ENCODE data around the gene SCN1B. TPM values are rescaled to one million over a fixed set of nuclear protein-coding genes. Genes with fewer than 3 reads are reported as not detected.

Gene SCN1B
- total RNA-seq, 1 experiment from 2014 or later, result 2.9 TPM

DNA sequence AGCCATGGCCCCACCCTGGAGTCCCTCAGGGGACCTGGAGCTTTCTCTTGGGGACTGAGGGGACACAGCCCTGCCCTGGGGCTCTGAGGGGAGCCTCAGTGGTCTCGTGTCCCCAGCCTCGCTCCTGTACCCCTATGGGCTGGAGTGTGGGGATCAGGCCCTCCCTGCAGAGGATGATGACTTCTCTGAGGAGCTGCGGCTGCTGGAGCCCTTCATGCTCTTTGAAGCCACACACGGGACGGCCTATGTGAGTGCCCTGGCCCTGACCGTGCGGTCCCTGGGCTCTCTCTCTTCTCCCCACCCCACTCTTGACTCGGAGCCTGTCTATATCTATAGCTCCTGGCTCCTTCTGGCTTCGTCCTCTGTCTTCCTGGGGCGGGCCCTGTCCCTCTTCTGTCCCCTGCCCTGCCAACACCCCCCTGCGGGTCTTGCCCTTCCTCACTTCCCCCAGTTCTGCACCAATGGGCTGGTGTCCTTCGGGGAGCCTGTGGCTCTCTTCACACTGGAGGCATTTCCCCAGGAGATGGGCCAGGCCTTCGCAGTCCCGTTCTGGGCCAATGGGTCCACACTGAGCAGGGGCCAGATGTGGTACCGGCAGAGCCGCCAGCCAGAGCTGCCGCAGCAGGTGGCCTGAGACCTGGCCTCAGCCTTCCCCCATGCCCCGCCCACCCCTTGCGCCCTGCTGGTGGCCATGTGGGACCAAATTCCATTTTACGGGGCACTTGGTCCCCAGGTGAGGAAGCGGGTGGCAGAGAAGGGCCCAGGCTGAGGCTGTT is 44.3 kb downstream of the SCN1B start:
- DNase-seq (ENCODE audit: low read depth), result no peak

DNA sequence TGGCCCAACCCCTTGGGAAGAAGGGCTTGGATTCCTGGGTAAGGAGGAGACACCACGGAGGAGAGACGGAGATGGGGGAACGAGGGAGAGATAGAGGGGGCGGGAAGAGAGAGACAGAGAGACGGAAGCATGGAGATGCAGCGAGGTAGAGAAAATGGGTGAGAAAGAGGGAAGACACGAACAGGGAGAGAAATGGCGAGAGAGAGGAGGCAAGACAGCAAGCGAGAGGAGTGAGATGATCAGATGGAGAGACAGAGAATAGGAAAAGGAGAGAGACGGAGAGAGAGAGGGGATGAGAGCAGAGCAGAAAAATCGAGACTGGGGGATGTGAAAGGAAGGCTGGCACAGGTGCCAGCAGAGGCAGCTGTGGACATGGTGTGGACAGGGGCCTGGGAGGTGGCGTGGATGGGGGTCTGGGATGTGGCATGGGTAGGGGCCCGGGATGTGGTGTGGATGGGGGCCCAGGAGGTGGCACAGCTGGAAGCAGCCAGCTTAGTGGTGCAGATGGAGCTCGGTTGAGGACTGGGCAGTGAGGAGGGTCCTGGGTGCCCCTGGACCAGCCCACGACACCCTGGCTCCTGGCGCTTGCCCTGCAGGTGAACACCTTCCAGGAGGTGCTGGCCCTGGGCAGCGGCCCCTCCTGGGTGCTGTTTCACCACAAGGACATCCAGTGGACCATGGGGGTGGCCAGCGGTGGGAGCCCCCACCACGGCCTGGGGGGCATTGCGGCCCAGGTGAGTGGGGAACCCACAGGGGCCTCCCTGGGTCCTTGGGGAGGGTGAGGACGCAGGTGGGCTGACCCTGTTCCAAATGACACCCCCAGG is 45.1 kb downstream of the SCN1B start:
- DNase-seq (ENCODE audit: low read depth), result no peak

DNA sequence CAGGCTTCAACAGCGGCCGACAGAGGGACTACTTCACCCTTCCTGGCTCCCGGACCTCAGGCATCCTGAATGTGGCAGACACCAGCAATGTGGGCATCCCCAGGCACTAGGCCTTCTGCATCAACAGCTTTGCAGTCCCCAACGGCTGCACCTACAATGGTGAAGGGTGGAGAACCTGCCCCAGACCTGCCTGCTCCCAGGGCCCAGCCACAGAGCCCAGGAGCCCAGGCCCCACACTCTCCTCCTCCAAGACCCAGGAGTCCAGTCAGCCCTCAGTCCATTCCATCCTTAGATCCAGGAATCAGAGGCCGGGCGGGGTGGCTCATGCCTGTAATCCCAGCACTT is 45.7 kb downstream of the SCN1B start:
- no peak for DNase-seq (ENCODE audit: low read depth)

DNA sequence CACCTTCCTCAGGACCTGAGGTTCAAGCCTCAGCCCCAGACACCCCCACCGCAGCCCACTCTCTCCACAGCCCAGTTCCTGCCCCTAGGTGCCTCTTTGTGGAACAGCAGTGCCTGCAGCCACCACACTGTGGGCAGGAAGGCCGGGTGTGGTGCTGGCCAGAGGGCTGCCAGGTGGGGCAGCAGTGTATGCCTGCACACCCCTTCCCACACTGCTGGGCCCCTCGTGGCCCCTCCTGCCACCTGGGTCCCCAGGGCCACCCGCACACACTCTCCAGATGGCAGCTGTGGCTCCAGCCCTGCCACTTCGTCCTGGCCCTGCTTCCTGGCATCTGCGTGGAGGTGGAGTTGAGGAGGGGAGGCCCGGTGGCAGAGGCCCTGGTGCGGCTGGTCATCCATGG is 46.4 kb downstream of the SCN1B start:
- no peak for DNase-seq (ENCODE audit: low read depth)

DNA sequence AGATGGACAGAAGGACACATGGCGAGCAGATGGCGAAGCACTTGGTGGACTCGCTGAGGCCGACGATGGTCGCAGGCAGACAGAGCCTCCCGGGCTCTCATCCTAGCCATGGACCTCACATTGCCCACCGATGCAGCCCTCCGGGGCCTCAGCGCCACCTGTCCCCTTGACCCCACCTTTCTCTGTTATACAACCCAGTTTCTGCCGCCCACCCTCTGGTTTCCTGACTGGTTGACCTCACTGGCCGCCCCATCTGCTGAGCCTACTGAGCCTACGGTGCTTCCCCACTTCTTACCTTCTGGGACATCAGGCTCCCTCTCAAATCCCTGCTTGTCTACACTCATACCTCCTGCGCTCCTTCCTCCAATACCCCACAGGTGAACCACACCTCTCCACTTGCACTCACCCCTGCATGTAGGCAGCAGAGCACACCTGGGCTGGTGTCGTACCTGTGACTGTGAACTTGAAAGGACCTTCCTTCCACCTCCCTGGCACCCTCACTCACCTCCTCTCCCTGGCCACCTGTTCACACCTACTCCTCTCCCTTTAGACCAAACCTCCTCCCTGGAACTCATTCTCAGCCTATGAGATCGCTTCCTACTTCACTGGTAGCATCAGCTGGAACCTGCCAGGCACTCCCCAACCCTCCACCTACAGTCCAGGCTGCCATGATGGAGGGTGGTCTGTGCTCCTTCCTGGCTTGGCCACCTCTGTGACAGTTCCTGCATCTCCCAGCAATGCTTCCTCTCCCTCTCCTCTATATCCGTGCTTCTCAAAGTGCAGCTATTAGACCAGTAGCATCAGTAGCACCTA is 47.3 kb downstream of the SCN1B start:
- no peak for DNase-seq (ENCODE audit: low read depth)

DNA sequence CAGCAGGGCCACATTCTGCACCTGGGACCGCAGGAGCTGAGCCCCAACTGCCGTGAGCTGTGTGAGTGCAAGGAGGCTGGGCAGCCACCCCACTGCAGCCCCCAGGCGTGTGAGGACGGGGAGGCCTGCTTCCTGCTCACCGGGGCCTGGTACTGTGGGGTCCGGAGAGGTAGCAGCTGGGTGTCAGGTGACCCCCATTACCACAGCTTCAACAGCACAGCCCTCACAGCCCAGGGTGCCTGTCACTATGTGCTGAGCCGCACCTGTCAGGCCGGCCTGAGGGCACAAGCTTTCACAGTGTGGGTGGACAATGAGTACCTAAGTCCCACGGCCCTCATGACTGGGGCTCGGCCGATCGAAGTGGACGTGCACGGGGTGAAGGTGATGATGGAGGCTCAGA is 49.6 kb downstream of the SCN1B start:
- no peak for DNase-seq (ENCODE audit: low read depth)

DNA sequence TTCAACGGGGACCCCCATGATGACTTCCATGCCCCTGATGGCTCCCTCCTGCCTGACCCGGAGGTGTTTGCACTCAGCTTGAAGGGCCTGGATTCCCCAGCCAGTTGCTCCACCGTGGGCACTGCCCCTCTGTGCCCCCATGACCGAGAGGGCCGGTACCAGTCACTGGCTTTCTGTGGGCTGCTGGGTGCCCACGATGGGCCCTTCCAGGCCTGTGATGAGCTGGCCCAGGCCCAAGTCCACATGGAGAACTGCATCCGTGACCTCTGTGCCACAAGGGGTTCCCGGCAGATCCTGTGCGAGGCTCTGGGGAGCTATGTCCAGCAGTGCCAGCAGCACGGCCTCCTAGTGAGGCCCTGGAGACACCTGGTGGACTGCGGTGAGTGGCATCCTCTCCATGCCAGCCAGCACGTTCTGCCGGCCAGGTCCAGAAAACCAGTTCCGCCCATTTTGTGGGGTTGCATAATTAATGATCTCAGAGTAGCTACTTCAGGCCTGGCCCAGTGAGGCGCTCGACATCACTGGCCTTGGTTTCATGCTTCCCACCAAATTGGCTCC is 50.4 kb downstream of the SCN1B start:
- DNase-seq (ENCODE audit: low read depth), result no peak

DNA sequence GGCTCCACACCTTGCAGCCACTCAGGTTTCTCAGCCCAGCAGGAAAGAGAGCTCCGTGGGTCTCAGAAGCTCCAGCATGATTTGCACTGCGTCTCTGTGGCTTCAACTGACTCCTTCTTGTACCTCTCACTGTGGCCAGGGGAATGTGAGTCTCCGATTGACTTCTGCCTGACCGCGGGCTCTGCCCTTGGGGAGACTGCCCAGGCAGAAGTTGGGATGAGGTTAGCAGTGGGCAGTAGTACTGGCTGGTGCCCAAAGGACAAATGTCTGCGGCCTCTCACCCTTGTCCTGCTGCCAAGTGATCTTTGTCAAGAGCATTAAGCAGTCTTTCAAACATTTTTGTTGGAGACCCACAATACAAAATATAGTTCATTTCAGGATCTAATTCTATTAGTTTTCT is 50.9 kb downstream of the SCN1B start:
- no peak for DNase-seq (ENCODE audit: low read depth)

DNA sequence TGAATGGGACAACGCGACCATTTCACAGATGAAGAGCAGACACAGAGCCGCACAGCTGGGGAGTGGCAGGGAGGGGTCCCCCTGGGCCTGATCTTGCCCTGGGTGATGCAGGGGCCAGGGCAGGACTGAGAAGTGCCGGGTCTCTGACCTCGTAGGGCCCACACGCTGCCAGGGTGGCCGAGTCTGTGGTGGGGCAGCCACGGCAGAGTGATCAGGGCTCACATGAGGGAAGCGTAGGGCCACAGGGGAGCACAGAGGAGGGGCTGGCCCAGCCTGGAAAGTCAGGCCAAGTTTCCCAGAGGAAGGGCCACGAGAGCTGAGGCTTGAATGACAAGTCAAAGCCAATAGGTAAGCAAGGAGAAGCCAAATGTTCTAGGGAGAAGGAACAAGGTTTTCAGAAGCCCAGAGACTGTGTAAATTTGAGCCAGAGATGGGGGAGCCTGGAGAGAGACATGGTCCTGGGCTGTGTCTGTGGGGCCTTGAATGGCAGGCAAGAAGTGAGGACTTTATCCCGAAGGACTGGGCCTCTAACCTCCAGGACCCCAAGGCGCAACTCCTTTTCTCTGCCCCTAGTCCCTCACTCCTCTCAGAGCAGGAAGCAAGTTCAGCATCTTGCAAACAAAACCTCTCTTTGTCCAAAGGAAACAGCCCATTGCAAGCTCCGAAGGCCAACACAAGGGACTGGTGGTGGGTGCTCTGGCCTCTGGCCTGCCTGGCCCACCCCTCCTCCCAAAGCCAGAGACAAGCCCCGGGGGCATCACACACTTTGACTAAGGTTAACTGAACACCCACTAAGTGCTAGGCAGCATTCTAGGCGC is 53.6 kb downstream of the SCN1B start:
- DNase-seq (ENCODE audit: low read depth), result no peak

DNA sequence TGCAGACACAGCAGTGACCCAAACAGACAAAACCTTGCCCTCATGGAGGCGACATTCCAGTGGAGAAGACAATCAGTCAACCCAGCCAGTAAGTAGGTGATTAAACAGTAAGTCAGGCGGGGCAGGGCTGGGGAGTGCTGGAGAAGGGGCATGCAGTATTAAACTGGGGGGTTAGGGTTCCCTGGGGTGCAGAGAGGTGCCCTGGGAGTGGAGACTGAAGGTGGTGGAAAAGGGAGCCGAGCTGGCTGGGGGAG is 54.2 kb downstream of the SCN1B start:
- no peak for DNase-seq (ENCODE audit: low read depth)

DNA sequence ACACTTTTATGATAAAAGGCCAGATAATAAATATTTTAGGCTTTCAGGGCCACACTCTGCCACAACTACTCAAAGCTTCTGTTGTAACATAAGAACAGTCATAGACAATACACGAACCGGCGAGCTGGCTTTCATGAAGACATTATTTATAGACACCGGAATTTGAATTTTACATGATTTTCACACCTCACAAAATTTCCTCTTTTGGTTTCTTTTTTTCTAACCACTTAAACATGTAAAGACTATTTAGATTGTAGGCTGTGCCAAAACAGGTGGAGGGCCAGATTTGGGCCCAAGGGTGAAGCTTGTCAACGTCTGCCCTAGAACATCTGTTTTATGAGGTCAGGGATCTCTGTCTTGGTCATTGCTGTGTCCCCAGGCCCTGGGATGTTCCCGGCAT is 55.7 kb downstream of the SCN1B start:
- DNase-seq (ENCODE audit: low read depth), result no peak

DNA sequence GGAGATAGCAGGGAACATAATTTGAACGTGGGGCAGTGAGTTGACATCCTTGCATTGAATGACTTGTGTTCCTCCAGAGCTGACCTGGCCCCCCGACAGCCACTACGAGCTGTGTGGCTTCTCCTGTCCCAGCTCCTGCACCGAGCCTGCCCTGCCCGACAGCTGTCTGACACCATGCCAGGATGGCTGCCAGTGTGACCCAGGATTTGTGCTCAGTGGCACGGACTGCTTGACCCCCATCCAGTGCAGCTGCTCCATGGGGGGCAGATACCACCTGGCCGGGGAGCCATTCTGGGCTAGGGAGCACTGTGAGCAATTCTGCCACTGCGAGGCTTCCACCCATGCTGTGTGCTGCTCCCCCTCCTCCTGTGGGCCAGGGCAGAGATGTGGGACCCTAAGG is 56.2 kb downstream of the SCN1B start:
- DNase-seq (ENCODE audit: low read depth), result no peak

DNA sequence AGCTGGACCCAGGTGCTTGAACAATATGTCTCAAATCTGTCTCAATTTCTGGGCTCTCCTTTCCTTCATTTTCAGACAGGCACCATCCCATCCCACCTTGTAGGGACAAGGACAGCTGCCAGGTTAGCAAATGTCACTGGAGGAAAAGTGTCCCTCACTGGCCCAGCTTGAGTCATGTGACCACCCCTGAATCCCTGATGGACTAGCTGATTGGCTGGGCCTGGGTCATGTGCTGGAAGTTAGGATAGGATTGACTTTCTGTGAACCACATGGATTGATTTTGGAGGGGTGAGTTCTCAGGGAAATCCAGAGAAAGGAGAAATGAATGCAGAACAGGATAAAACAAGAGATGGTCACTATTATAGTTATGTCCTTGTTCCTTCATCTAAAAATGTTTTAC is 57.1 kb downstream of the SCN1B start:
- DNase-seq (ENCODE audit: low read depth), result no peak

DNA sequence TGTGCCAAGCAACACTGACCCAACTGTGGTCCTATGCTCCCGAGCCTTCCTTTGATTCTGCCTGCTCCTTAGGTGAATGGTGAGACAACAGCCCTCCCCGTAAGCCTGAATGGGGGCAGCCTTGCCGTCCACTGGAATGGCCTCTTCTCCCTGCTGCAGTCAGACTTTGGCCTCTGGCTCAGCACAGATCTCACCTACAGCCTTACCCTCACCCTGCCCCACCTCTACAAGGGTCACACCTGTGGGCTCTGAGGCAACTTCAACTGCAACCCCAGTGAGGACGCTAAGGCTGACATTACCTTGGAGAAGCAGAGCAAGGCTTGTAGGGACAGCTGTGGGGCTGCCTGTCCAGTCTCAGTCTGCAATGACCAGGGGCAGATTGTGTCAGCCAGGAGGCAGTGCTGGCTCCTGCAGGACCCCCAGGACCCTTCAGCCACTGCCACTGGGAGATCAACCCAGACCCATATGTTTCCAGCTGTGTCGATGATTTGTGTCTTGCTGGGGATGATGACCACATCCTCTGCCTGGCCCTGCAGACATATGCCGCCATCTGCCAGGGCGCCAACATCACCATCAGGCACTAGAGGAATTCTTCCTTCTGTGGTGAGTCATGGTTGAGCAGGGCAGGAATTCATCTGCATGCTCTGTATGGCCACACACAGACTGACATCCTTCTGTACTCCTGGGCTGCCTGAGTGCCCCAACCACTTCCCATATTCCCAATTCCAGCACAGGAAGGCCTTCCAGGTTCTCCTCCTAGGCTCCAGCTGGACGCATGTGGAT is 58.1 kb downstream of the SCN1B start:
- DNase-seq (ENCODE audit: low read depth), result peak; percentile 94

DNA sequence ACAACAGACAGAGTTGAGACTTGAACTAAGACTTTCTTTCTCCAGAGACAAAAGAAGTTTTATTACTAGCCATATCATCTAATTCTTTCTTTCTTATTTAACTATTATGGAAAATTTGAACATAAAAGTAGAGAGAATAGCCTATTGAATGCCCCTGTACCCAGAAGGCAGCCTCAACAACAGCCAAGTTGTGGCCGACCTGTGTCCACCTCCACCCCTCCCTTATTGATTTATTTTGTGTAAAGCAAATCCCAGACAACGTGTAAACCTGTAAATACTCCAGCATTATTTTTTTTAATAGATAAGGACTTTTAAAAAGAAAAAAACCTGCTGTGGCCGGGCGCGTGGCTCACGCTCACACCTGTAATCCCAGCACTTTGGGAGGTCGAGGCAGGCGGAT is 59.3 kb downstream of the SCN1B start:
- no peak for DNase-seq (ENCODE audit: low read depth)

Other genes with a start within 250 kb of the SCN1B start
- gene ZNF30, start 103.6 kb upstream of the SCN1B start, total RNA-seq (2014; rRNA removed; shearing (Covaris generic)), result 2.1 and 2.9 TPM in 2 replicates
- gene ZNF792, start 66.2 kb upstream of the SCN1B start, total RNA-seq (2014; rRNA removed; shearing (Covaris generic)), result 1.8 and 1.9 TPM in 2 replicates
- 11.6 and 14.1 TPM in 2 replicates for gene GRAMD1A, start 30.1 kb upstream of the SCN1B start, total RNA-seq (2014; rRNA removed; shearing (Covaris generic))
- gene HPN, start 11.3 kb downstream of the SCN1B start, total RNA-seq (2014; rRNA removed; shearing (Covaris generic)), result not detected in 2 replicates
- gene FXYD3, start 85.4 kb downstream of the SCN1B start, total RNA-seq (2014; rRNA removed; shearing (Covaris generic)), result not detected in 2 replicates
- not detected in 2 replicates for gene LGI4, start 104.6 kb downstream of the SCN1B start, total RNA-seq (2014; rRNA removed; shearing (Covaris generic))
- not detected in 2 replicates for gene FXYD1, start 108.4 kb downstream of the SCN1B start, total RNA-seq (2014; rRNA removed; shearing (Covaris generic))
- 0.29 TPM in 1 of 2 replicates, not detected in the other for gene FXYD7, start 112.8 kb downstream of the SCN1B start, total RNA-seq (2014; rRNA removed; shearing (Covaris generic))
- 52.2 and 62.1 TPM in 2 replicates for gene FXYD5, start 124.3 kb downstream of the SCN1B start, total RNA-seq (2014; rRNA removed; shearing (Covaris generic))
- gene FAM187B, start 198.3 kb downstream of the SCN1B start, total RNA-seq (2014; rRNA removed; shearing (Covaris generic)), result not detected in 2 replicates
- gene LSR, start 218.5 kb downstream of the SCN1B start, total RNA-seq (2014; rRNA removed; shearing (Covaris generic)), result 21.1 and 32.9 TPM in 2 replicates
- 57.8 and 66.1 TPM in 2 replicates for gene USF2, start 238.5 kb downstream of the SCN1B start, total RNA-seq (2014; rRNA removed; shearing (Covaris generic))